ENCODE results near the gene COG7.
"Not testable (repeated sequence)": the region's sequence is repeated elsewhere in the genome, so short reads cannot be mapped to it uniquely, and the experiment has no call there.

The COG7 gene

GRCh38 chr16:23469814-23470213 is 16.8 kb upstream of the COG7 start:
- no peak for DNase-seq

- no peak for DNase-seq
These were observed 13.3 kb upstream of the COG7 start for GRCh38 chr16:23466162-23466885.

GRCh38 chr16:23465179-23465578 is 12.2 kb upstream of the COG7 start:
- DNase-seq: no peak

GRCh38 chr16:23464196-23464595 is 11.2 kb upstream of the COG7 start:
- DNase-seq: no peak

DNA sequence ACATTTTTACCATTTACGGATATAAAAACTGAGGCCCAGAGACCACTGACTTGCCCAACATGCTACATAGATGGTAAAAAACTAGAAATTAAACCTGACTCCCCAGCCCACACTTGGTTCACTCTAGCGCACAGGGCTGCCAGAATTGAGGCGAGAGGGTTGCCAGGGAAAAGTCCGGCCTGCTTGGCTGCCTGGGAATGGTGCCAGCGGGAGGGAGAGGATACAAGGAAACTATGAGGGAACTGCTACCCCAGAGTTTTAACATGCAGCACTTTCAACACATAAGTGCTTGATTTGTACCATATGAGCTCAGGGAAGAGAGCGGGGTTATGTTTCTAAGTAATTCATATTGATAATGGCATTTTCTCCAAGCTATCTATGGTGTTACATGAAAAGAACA is 10.0 kb upstream of the COG7 start:
- DNase-seq: peak; percentile 91

DNA sequence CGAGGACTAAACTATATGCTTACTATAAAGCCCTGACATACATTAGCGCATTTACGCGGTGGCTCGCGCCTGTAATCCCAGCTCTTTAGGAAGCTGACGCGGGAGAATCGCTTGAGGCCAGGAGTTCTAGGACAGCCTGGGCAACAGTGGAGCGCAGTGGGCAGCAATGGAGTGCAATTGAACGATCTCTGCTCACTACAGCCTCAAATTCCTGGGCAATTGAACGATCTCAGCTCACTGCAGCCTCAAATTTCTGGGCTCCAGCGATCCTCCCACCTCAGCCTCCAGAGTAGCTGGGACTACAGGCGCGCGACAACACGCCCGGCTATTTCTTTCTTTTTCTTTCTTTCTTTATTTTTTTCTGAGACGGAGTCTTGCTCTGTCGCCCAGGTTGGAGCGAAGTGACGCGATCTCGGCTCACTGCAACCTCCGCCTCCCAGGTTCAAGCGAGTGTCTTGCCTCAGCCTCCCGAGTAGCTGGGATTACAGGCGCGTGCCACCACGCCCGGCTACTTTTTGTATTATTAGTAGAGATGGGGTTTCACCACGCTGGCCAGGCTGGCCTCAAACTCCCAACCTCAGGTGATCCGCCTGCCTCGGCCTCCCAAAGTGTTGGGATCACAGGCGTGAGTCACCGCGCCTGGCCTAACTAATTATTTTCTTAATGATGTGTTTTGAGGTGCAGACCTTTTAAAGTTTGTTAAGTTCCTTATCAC is 506 bp upstream of the COG7 start:
- no peak for DNase-seq

GRCh38 chr16:23452221-23452571 is 793 bp downstream of the COG7 start:
- no peak for DNase-seq

GRCh38 chr16:23448392-23448791 is 4.6 kb downstream of the COG7 start:
- no peak for DNase-seq

DNA sequence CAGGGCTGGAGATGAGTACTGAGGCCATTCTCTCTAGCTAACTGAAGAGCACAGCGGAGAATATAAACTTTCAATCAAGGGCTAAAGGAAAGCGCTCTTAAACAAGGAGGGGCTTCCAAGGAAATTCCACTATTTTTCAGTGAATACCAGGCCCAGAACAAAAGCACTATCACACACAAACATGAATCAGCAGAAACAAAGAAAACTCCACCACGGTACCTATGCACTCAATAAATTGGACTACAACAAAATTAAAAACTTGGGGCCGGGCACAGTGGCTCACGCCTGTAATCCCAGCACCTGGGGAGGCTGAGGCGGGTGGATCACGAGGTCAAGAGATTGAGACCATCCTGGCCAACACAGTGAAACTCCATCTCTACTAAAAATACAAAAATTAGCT is 15.4 kb downstream of the COG7 start:
- not testable (repeated sequence) for DNase-seq

- DNase-seq: no peak
These were observed 16.0 kb downstream of the COG7 start for GRCh38 chr16:23436951-23437350.

GRCh38 chr16:23435500-23435899 is 17.5 kb downstream of the COG7 start:
- DNase-seq: peak; percentile 28

GRCh38 chr16:23434380-23434779 is 18.6 kb downstream of the COG7 start:
- DNase-seq: peak; percentile 27

- no peak for DNase-seq
These were observed 19.6 kb downstream of the COG7 start for GRCh38 chr16:23433261-23433920.

GRCh38 chr16:23432176-23433128 is 20.5 kb downstream of the COG7 start:
- DNase-seq: no peak

DNA sequence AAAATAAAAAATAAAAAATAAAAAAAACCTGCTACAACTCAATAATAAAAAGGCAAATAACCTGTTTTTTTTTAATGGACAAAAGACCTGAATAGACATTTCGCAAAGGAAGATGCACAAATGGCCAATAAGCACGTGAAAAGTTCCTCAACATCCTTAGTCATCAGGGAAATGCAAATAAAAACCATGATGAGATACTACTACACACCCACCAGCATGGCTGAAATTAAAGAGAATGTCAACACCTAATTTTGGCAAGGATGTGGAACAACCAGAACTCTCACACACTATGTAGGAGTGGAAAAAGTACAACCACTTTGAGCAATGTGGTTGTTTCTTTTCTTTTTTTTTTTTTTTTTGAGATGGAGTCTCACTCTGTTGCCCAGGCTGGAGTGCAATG is 24.6 kb downstream of the COG7 start:
- DNase-seq: no peak

GRCh38 chr16:23424292-23424958 is 28.6 kb downstream of the COG7 start:
- DNase-seq: no peak

DNA sequence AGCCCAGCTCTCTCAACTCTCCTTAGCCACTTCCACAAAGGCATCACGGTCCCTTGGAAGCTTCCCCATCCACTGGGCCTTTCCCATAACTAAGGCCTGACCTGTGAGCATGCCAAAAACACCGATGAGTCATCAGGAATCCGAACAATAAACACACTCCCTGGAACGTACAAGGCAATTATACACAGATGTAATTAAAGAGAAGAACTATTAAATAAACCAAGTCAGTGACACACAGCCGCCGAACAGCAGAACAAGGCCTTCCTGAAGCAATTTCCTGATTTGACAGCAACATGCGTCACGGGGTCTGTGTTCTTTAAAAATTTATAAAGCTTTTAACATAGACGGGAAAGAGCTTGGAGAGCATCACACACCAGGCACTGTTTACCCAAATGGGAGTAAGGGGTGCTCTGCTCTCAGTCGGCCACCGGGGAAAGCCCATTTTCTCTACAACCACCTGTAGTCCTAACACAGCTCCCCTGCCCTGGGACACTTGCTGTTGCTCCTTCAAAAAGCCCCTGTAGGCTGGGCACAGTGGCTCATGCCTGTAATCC is 29.4 kb downstream of the COG7 start:
- peak; percentile 32 for DNase-seq

- DNase-seq: no peak
These were observed 33.0 kb downstream of the COG7 start for GRCh38 chr16:23420011-23420410.

GRCh38 chr16:23416816-23417215 is 36.2 kb downstream of the COG7 start:
- no peak for DNase-seq

DNA sequence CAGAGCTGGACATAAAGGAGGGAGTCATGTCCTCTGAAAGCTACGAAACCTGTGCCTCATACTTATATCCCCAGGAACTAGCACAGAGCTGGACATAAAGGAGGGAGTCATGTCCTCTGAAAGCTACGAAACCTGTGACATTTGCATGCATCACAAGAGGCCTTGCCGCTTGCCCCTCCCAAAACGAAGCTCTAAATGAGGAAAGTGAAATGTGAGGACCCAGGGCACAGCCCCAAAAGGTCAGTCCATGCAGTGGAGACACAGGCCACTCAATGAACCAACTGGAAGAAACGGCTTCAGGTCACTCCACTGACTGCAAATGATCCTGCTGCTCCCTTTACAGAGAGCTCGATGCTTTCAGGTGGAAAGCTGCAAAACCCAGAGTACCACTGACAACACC is 38.3 kb downstream of the COG7 start:
- no peak for DNase-seq

GRCh38 chr16:23410176-23410575 is 42.8 kb downstream of the COG7 start:
- DNase-seq: no peak

GRCh38 chr16:23409522-23409921 is 43.5 kb downstream of the COG7 start:
- no peak for DNase-seq

All from right hindlimb (tissue), 1 donor.